Adipocyte (in vitro differentiated cells): Measurements from ENCODE around the gene TJP3.

Experiments
- DNase-seq: peaks from one replicate; pipeline ENCODE4 v3.0.0-alpha.2; 2015; ENCODE audit warnings: low read depth
- H3K27me3 ChIP-seq: replicated peaks from 2 replicates; pipeline ENCODE4 v1.7.0; 2013; ENCODE audit warnings: mild to moderate bottlenecking, low read length, moderate library complexity; ENCODE audit not compliant: control insufficient read depth, insufficient read depth
- H3K36me3 ChIP-seq: 2 replicates; pipeline ENCODE4 v1.7.0; 2013; ENCODE audit warnings: low read length, mild to moderate bottlenecking, moderate library complexity; ENCODE audit not compliant: control insufficient read depth, insufficient read depth, severe bottlenecking
- H3K4me1 ChIP-seq: 2 replicates; pipeline ENCODE4 v1.7.0; 2013; ENCODE audit warnings: mild to moderate bottlenecking, low read length, moderate library complexity; ENCODE audit not compliant: control insufficient read depth, insufficient read depth
- H3K4me3 ChIP-seq: 2 replicates; pipeline ENCODE4 v1.7.0; 2013; ENCODE audit warnings: mild to moderate bottlenecking, low read length, moderate library complexity
- H3K9ac ChIP-seq: 2 replicates; pipeline ENCODE4 v1.7.0; 2013; ENCODE audit warnings: mild to moderate bottlenecking, low read length, moderate library complexity
- H3K9me3 ChIP-seq: 2 replicates; pipeline ENCODE4 v1.7.0; 2013; ENCODE audit warnings: mild to moderate bottlenecking, low read length, moderate library complexity; ENCODE audit not compliant: control insufficient read depth

Gene TJP3

DNA sequence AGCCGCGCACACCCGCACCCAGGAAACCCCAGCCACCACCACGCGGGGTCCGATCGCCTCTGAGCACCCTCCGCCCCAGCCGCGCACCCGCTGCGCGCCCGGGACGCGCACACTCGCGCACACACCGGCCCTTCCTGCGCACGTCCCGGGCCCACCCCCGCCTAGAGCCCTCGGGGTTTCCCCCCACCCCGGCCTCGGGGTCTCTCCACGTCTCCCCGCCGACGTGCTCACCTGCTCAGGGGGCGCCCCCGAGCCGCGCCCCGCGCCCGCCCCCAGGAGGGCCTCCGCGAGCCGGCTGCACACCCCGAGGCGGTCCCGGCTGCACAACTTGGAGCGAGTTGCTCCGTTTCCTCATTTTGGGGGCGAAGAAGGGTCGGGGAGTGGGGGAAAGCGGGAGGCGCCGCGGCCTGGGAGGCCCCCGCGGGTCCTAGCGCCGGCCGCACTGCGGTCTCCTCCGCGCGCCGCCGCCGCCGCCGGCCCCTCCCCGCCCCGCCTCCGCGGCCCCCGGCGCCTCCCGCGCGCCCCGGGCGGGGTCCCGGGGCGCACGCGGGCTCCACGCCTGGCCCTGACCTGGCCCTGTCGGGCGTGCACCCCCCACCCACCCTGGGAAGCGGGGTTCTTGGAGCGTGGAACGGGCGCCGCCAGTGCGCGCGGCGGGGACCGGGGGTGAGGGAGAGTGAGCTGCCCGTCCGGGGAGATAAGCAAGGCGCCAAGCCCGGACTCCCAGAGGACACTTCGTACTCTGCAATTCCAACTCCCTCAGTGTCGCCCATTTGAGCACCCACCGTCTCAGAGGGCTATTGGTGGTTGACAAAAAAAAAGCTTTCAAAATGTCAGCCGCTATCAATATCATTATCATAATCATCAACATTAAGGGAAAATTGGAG, 78.0 kb downstream of the TJP3 start, which contains the start of gene MATK:
TSS of gene MATK (minus strand) at position 444 of the 887 bp plus-strand sequence. CDS start 1,246 bp downstream, outside the sequence.
- Histone ChIP-seq H3K4me3 (no peak within 1 kb of the TSS), H3K36me3 (no peaks in the 10 kb centered on the region), H3K4me1 (no peaks in the 10 kb centered on the region), H3K27me3 (peaks cover 15% of the 10 kb centered on the region), H3K9me3 (peaks cover 28% of the 10 kb centered on the region), H3K9ac (no peak within 1 kb of the TSS)
- DNase-seq, result no peak

DNA sequence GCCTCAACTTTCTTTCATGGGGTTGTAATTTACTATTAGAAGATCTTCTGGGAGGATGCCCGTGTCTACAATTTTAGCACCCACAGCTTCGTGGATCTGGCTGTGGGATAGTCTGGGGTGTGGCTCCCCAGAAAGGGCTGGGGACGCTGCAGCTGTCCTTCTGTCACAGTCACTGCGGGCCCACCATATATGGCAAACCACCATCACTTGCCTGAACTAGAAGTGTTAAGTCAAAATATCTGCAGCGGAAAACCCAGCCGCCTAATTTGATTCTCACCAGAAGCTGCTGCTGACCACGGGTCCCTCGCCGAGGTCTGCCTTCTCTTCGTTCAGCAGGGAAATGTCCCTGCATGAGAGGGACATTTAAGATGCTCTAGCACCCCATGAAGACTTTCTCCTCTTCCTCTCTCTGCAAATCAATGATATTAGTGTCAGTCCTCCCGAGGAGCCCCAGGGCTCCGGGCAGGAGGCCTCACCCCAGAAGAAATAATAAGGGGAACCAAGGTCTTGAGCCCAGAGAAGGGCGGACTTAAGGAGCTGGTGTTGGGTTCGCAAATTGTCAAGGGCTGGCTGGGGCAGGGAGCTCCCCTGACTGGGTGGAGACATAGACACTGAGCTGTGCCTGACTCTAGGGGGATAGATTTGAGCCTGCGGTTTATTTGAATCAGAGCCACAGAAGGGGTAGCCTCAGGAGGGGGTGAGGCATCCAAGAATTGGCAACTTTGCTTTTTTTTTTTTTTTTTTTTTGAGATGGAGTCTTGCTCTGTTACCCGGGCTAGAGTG, 81.0 kb downstream of the TJP3 start:
- Histone ChIP-seq H3K27me3 (peaks cover 15% of the 10 kb centered on the region), H3K36me3 (no peaks in the 10 kb centered on the region), H3K4me3 (no peak overlapping the region), H3K4me1 (no peaks in the 10 kb centered on the region), H3K9me3 (peaks cover 12% of the 10 kb centered on the region), H3K9ac (no peak overlapping the region)
- DNase-seq, result no peak

GRCh38 chr19:3790209-3790734, 82.1 kb downstream of the TJP3 start:
- Histone ChIP-seq H3K9me3 (peaks cover 12% of the 10 kb centered on the region), H3K4me3 (no peak overlapping the region), H3K4me1 (no peaks in the 10 kb centered on the region), H3K9ac (no peak overlapping the region), H3K36me3 (no peaks in the 10 kb centered on the region), H3K27me3 (peaks cover 15% of the 10 kb centered on the region)
- no peak for DNase-seq

DNA sequence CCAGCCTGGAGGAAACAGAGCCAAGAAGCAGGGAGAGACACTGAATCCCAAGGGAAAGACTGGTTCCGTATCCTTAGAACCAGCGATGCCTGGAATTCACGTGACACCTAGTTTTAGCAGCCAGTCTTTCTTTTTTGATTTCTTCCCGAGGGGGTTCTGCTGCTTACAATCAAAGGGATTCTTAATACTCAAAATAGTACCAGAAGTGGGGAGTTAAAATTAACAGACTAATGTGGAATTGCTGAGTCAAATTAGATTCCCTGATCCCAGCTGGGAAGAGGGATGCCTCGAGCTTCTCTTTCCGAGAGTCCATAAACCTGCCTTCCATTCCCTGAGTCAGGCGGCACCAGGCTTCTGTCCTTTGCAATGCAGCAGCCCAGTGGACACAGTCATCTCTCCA, 82.8 kb downstream of the TJP3 start:
- Histone ChIP-seq H3K4me1 (no peaks in the 10 kb centered on the region), H3K9me3 (peaks cover 12% of the 10 kb centered on the region), H3K4me3 (no peak overlapping the region), H3K27me3 (peaks cover 15% of the 10 kb centered on the region), H3K36me3 (no peaks in the 10 kb centered on the region), H3K9ac (no peak overlapping the region)
- no peak for DNase-seq

GRCh38 chr19:3792114-3792513, 83.9 kb downstream of the TJP3 start:
- Histone ChIP-seq H3K9me3 (peaks cover 22% of the 10 kb centered on the region), H3K9ac (no peak overlapping the region), H3K36me3 (no peaks in the 10 kb centered on the region), H3K27me3 (peaks cover 15% of the 10 kb centered on the region), H3K4me3 (no peak overlapping the region), H3K4me1 (no peaks in the 10 kb centered on the region)
- no peak for DNase-seq

DNA sequence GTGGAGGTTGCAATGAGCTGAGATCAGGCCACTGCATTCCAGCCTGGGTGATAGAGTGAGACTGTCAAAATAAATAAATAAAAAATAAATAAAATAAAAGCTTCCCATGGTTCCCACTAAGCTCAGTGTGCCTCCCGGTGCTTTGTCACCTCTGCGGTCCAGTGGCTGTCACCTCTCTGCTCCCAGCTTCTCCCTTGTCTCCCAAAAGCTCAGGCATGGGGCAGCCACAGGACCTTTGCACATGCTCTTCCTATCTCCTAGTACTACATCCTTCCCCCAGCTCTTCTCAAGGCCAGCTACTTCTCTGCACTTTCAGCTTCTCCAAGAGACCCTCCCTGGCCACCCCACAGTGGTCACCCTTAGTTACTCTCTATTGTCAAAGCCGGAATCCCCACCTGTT, 85.6 kb downstream of the TJP3 start:
- Histone ChIP-seq H3K9ac (no peak overlapping the region), H3K36me3 (no peaks in the 10 kb centered on the region), H3K9me3 (peaks cover 22% of the 10 kb centered on the region), H3K27me3 (peaks cover 15% of the 10 kb centered on the region), H3K4me3 (no peak overlapping the region), H3K4me1 (no peaks in the 10 kb centered on the region)
- no peak for DNase-seq

- Histone ChIP-seq H3K9me3 (peaks cover 10% of the 10 kb centered on the region), H3K27me3 (peaks cover 11% of the 10 kb centered on the region), H3K36me3 (no peaks in the 10 kb centered on the region), H3K9ac (no peak overlapping the region), H3K4me1 (no peaks in the 10 kb centered on the region), H3K4me3 (no peak overlapping the region)
- no peak for DNase-seq
These were observed 88.2 kb downstream of the TJP3 start for GRCh38 chr19:3796358-3796757.

- no peak for DNase-seq
- H3K27me3 ChIP-seq, result peaks cover 18% of the 10 kb centered on the region
- peaks cover 10% of the 10 kb centered on the region for H3K9me3 ChIP-seq
- H3K4me3 ChIP-seq, result no peak overlapping the region
- H3K36me3 ChIP-seq, result no peaks in the 10 kb centered on the region
- no peaks in the 10 kb centered on the region for H3K4me1 ChIP-seq
- no peak overlapping the region for H3K9ac ChIP-seq
These were observed 90.0 kb downstream of the TJP3 start for GRCh38 chr19:3798137-3798536.
